Measurements from ENCODE around the gene PLCH1.
A peak's percentile ranks its signal among the peaks of the same experiment; 100 is the strongest.

Gene PLCH1

DNA sequence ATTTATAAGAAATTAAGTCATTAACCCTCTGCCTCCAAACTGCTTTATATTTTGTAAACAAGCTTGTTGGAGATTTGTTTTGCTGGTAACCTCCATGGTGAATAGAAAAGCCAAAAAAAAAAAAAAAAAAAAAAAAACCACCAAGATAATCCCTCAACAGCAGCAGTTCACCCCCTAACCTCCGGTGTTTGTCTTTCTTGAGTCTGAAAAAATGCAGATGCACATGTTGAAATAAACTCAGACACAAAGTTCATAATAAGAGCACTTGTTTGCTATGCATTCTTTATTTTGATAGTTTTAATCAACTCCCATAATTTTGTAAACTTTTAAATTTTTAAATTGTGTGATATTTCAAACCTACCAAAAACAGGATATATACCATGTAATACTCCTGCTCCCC is 1.8 kb upstream of the PLCH1 start:
- DNase-seq (ENCODE audit: low spot score): no peak

DNA sequence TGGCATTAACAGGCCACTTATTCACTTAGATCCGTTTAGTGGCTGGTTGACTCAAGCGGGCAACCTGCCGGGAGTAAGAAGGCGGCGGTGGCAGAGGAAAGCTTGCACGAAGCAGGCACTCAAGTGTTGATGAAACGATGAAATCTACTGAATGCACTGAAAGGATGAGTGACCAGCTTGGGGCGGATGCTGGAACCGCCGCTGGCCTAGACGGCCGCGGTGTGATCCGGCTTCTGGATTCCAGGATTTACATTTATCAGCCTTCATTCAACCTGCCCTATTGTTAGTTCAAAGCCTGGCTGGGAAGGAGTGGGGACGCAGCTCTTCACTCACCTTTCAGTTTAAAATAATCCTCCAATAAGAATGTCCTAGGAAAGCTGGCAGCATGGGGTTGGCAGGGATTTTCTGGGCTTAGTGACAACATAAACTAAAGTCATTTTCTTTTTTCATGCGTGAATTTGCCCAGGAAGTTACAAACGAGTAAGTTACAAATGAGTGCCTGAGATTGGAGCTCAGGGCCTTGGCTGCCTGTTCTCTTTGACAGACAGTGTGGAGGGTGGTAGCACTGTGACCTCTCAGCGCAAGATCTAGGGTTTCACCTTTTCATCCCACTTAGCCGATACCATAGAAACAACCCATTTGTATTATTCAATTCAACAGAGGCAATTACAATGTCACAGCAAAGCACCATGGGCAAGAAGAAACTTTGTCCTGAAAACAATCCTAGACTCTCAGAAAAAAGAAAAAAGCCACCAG is 1.1 kb upstream of the PLCH1 start:
- DNase-seq (ENCODE audit: low spot score): no peak

DNA sequence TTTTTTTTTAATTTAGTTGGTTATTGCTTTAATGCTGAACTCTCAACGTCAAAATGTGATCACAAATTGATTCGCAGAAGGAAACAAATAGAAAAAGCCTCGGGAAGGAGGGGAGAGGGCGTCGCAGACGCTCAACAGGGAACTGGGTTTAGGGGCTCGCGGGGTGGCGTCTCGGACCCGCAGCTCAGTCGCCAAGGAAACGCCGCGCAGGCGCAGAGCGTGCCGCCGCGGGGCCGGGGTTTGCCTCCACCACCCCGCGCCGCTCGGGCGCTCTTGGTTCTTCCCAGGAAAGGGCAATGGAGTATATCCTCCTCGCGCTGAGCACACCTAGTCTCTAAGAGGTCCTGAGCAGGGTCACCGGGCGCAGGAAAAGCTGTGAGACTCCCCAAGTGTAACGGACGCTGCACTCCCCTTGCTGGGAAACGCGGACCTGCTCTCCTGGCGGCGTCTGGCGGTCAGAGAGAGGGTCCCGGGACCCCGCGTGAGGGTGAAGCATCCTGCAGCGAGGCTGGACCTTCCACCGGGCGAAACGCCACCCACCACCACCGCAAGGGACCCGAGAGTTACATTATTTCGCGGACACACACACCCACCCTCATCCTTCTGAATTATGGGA is 753 bp downstream of the PLCH1 start:
- peak; percentile 75 for DNase-seq (ENCODE audit: low spot score)

DNA sequence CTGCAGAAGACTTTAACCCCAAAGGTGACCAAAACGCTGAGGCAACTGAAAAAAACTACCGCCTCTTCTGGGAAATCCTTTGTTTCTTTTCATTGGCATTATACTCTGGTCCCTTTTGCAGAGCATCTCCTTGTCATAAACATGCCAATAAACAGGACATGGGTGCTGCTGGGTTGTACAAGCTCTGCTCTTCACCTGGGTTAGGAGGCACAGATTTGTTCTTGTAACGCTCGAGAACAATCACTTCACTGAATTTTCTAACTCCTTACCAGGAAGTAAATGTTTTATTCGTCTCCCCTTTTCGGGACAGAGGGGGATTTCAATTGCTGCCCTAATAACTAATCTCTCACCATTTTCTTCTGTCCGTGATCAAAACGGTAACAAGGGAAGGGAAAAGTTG is 1.3 kb downstream of the PLCH1 start:
- DNase-seq (ENCODE audit: low spot score): no peak

DNA sequence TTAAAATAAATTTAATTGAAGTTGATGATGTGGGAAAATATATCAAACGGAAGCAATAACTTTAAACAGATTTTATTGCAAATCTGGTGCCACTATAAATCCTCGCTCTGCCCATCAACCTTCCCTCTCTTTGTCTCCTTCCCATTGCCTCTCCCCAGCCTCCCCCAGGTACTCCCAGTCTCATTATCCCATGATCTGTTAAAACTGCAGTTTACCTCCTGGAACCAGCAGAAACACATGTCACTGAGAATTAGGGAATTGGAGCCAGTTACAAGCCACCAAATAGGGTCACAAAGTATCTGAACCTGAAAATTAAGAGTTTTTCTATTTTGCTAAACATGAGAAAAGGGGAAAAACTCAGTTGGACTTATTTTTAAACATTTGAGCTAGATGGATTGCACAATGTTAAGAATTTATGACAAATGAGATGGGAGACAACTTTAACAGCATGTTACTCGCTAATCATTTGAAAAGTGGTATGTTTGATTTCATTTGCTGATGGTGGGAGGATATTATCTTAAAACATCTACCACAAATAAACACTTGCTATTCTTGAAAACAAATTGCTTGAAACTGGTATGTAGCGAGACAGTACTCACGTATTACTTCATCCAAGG is 2.4 kb downstream of the PLCH1 start:
- no peak for DNase-seq (ENCODE audit: low spot score)

DNA sequence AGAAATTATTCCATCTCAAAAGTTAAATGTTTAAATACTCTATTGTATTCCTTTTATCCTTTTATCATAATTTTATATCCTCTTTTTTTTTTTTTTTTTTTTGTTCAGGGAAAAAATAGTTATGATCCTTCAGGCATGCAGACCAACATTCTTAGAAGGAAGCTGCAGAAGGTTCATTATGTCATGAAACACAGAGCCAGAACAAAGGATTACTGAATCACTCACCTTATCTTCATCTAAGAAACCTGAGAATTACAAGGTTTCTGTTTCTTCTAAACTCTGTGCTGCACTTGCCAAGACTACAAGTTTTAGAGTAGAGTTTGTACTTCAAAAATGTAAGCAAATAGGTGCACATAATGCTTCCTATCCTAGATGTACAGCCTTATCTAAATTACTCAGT is 3.3 kb downstream of the PLCH1 start:
- no peak for DNase-seq (ENCODE audit: low spot score)

DNA sequence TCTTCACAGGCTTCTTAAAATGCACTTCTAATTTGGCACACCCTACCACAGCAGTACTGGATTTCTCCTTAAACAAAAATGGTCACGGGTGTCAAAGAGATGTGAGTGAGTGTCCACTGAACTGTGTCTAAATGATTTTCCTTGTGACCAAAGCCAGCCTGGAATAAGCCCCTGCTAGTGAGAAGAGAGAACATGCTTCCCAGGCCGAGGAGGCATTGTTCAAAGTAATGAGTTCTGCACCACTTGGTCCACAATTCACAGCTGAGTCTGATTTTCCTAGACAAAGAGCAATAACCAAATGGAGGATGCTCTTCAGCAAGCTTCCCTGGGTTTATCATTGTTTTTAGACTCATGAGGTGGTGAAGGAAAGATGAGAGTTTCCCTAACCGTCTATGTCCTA is 3.8 kb downstream of the PLCH1 start:
- DNase-seq (ENCODE audit: low spot score): no peak

DNA sequence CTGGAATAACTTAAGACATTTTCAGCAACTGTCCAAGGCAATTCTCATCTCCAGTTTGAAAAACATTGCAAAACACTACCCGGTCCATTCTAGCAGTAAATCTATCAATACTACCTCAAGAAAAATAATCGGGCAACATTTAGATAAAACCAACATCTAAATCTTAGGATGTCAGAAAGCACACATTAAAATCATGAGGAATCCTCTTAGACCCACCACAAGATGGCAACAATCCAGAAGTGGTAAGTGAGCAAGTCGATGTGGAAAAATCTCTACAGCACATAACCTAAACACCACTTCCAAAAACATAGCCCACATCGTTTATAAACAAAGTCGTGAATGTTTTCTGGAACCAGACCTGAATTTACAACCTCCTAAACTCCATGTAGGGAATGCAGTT is 5.7 kb downstream of the PLCH1 start:
- DNase-seq (ENCODE audit: low spot score): peak; percentile 29

DNA sequence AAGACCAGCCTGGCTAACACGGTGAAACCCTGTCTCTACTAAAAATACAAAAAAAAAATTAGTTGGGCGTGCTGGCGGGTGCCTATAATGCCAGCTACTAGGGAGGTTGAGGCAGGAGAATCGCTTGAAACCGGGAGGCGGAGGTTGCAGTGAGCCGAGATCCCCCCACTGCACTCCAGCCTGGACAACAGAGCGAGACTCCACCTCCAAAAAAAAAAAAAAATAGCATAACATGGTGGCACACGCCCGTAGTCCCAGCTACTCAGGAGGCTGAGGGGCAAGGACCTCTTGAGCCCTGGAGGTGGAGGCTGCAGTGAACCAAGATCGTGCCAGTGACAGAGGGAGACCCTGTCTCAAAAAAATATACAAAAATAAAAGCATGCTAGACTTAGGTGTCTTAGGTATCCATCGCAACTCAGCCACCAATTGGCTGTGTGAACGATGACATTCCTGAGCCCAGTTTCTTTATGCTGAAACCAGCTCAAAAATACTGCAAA is 6.2 kb downstream of the PLCH1 start:
- DNase-seq (ENCODE audit: low spot score): no peak

DNA sequence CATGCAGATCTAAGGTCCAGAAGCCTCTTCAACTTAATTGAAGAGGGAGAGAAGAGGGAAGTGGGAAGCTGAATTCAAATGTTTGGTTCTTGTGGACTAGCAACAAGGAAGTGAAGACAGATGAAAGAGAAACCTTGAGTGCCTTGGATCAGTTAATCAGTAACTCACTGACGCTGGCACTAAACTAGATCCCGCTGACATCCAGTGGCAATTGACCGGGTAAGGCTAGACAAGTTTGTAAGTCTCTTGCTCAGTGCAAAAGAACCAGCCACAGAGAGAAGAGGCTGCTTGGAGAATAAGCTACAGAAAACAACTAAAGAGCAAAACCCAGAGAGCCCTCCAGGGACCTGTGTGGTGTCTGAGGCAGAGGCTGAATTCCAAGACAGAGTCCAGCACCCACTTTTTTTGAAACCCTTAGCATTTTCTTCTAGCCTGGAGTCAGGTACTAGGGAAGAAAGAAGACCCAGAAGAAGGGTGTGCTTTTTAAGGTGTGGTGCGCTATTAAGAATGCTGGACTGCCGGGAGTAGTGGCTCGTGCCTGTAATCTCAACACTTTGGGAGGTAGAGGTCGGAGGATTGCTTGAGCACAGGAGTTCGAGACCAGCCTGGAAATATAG is 6.9 kb downstream of the PLCH1 start:
- no peak for DNase-seq (ENCODE audit: low spot score)

DNA sequence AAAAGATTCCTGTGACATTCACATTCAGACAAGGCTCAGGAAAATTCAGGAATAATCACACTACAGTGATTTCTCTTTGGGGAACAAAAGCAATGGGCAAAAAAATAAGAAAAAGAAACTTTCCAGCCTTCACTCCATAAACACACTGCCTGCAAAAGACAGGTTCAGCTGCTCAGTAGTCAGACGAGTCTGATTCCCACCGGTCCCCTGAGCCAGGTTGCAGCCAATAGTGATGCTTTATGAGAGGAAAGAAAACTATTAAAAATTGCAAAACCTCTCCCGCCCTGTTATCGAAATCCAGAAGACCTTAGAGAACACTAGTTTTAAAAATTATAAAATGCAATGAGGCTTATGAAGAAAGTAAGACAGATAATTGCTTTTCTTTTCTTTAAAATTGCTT is 8.5 kb downstream of the PLCH1 start:
- DNase-seq (ENCODE audit: low spot score): no peak

DNA sequence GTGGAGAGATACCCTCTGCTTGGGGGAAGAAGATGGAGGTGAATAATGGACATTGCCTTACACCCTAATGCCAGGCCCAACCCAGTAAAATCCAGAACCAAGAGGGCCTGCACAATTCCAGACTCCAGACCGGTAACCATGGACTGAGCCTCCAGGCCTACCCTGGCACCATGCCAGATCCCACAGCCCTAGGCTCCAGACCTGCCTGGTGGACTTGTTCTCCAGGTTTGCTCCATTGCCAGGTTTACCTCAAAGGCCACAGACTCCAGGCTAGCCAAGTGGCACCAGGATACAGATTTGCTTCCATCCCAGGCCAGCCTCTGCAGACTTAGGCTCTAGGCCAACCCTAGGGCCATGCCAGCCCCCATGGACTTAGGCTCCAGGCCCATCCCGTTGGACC is 14.0 kb downstream of the PLCH1 start:
- no peak for DNase-seq (ENCODE audit: low spot score)

DNA sequence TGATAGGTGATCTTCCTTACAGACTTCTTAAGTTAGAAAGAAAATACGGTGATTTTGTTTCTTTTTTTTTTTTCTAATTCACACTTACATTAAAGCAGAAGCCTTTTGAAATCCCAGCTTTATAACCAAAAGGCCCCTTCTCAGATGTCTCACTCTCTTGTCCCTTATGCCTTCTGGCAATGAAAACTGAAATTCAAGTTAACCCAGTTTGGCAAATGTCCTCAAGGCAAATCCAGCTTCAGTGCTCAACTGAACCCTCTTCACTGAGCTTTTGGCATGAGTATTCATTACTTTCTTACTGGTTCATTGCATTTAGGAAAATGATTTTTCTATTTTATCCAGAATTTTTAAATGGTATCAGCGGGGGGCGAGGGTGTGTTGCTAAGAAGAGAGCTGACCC is 17.0 kb downstream of the PLCH1 start:
- DNase-seq (ENCODE audit: low spot score): no peak

DNA sequence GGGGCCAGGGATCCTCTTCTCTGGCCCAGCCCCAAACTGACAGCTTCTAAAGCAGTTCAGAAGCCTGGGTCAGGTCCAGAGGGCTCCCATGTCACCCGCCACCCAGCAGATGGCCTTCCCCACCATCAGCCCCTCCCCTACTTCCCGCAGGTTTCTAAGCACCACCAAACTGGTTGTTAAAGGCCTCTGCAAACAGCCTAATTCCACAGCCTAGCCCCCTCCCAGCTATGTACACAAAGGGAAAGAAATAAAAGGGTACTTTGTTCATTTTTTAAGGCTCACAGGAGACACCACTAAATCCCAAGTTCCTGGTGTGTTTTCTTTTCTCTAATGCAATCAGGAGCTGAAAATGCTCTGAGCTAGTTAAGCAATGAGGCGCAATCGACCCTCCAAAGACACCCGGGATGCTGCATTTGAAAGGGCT is 30.6 kb downstream of the PLCH1 start:
- DNase-seq (ENCODE audit: low spot score): no peak

DNA sequence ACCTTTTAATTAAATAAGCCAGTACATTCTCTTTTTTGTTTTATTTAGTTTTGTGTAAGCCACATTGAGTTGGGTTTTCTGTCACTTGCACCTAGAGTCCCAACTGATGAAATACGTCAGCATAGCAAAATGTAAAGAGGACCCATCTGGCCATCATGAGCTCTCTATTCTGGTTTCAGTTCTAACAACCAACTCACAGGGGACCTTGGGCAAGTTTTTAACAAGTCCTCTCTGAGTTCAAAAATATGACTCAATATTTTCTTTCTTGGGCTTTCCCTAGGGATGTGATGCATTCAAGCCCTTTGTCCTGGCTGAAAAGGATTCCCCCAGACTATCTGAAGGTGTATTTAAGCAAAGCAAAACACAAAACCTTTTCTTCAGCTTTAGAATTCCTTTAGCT is 32.9 kb downstream of the PLCH1 start:
- no peak for DNase-seq (ENCODE audit: low spot score)

DNA sequence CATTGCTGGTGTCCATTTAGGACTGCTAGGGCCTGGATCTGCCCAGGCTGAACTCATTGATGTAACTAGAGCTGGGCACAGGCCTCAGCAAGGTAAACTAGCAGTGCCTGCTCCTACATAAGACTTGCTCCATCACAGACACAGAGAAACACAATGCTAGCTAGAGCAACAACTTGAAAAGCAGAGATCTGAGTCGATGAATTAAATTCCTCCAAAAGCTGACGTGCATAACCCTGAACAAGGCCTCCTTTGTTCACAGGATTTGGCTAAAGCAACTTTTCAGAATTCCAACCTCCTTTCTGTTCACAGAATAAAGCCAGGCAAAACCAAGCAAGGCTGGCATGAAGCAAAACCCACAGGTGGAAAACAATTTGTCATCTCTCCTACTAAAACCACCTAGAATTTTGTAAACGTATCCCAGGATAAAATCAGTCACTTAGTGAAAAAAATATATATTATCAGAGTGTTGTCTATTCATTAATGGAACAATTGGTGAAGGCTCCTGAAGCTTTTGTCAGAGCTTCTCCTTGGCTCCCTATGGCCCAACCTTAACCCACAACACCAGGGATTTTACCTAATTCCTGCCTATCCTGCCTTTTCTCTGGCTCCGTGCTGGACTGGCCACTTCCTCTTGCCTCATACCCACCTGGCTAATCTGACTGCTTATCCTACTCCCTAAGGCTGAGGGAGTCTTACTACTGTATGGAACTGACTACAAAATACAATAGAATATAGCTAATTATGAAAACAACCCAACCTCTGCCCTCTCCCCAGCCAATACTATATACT is 39.9 kb downstream of the PLCH1 start:
- no peak for DNase-seq (ENCODE audit: low spot score)

DNA sequence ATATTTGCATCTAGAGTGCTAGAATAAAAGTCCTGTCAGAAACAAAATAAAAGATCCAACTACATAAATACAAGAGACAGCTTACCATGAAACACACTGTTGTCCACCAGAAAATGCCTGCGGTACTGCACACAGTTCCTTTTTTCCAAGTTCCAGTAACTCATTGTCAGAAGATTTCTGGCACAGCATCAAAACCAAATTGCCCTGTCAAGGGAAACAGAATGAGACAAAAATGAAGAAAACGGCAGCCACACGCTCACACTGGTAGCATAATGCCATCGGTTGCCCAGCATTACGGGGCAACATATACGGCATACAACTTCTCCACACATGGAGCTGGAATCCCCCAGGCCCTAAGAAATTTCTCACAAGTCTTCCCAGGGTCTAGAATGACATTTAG is 40.8 kb downstream of the PLCH1 start:
- DNase-seq (ENCODE audit: low spot score): no peak

DNA sequence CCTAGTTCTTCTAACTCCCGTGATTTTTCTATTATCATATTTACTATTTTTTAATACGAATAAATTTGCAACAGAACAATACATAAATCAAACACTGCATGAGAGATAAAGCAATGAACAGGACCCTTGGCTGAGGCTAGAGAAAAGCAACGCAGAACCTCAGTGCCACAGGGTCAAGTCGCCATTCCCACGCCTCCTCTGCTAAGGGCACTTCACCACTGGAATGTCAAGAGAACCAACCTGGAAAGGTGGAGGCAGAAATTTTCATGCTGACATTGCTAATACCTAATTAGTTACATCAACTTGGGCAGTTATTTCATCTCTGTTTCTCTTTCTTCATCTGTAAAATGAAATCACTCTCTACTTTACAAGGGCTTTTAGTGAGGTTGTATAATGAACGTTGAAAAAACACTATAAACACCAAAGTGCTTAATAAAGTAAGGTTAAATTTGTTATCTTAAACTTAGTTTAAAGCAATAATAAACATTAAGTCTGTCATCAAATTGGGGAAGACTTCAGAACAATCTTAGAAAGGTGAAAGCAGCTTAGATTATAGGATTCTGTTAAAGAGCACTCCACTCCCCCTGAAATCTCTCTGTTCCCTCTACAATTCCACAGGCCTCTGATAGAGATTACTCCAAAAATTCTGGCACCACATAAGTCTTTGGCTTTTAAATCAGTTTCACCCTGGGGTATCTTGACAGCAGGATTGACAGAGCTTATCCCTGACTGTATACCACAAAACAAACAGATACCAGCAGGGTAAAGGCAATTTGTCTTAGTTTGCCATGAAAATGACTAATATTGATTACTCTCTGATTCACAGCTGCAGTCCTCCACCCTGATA is 41.9 kb downstream of the PLCH1 start:
- DNase-seq (ENCODE audit: low spot score): no peak

DNA sequence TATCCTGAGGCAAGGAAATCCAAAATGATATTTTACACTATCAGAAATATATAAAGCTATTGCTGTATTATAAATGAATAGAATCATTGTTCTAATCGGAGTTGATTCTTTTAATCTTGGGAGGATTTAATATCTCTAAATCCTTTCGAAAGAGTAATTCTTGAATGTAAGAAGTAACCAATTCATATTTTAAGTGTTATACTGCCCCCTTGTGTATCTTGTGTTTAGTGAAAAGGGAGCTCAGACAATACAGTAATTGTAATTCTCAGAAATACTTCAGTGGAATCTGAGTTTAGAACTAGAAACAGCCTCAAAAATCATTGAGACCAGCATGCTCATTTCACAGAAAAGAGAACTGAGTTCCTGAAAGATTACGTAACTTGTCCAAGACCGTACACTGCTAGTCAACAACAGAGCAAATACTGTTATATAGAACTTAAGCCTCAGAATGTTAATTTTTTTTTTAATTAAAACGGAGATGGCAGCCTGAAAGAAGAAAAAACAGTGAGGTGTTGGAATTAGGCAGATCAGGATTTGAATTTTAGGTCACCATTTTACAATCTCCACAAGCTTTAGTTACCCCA is 42.9 kb downstream of the PLCH1 start:
- DNase-seq (ENCODE audit: low spot score): peak; percentile 80

DNA sequence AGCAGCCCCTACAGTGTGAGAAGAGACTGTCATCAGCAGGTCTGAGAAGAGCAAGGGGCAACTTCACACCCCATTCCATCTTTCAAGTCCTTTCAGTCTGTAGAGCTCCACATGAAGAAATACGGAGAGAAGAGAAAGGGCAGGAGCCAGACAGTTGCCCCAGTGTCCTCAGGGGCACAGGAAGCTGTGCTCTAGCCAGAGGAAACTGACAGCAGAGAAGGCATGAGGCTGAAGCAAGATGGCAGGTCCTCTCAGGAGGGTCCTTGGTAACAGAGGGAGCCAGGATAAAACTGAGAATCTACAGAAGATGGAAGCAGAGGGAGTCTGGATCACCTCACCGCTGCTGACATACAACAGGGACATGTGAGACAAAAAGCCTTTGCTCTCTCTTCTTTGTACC is 47.3 kb downstream of the PLCH1 start:
- DNase-seq (ENCODE audit: low spot score): no peak

DNA sequence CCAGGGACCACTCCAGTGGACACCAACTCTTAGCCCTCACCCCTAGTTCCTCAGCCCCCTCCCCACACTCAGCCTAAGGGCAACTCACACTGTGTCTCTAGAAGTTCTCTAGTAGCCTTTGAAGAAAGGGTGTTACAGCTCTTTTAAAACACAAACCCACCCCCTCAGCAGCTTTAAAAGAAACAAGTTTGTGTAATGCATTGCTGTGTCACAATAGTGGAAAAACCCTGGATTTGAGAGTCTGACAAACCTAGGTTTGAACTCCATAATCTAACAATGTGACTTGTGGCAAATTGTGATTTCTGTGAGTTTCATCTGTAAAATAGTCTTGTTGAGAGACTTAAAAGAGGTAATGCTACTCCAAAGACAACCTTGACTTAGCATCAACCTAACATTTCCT is 54.0 kb downstream of the PLCH1 start:
- no peak for DNase-seq (ENCODE audit: low spot score)

Data from RKO (cell line).